ENCODE measurements around the gene MFSD6L.
A peak's percentile ranks its signal among the peaks of the same experiment; 100 is the strongest.
"Not testable (repeated sequence)": the region's sequence is repeated elsewhere in the genome, so short reads cannot be mapped to it uniquely, and the experiment has no call there.

Gene MFSD6L

GRCh38 chr17:8825802-8826201 is 26.6 kb upstream of the MFSD6L start:
- DNase-seq, result no peak

GRCh38 chr17:8823279-8823678 is 24.1 kb upstream of the MFSD6L start:
- DNase-seq, result no peak

GRCh38 chr17:8822401-8823035 is 23.4 kb upstream of the MFSD6L start:
- DNase-seq, result no peak

- no peak for DNase-seq
Measured at GRCh38 chr17:8821446-8822105, 22.4 kb upstream of the MFSD6L start.

- DNase-seq, result no peak
Measured at GRCh38 chr17:8820311-8821010, 21.3 kb upstream of the MFSD6L start.

- DNase-seq, result no peak
Measured at GRCh38 chr17:8818654-8819330, 19.6 kb upstream of the MFSD6L start.

- DNase-seq, result no peak
Measured at GRCh38 chr17:8818047-8818446, 18.9 kb upstream of the MFSD6L start.

- DNase-seq, result peak; percentile 41
Measured at GRCh38 chr17:8806926-8807550, 7.9 kb upstream of the MFSD6L start.

GRCh38 chr17:8806253-8806925 is 7.2 kb upstream of the MFSD6L start:
- no peak for DNase-seq

- DNase-seq, result not testable (repeated sequence)
Measured at GRCh38 chr17:8805396-8805795, 6.2 kb upstream of the MFSD6L start.

- no peak for DNase-seq
Measured at GRCh38 chr17:8803531-8804420, 4.6 kb upstream of the MFSD6L start.

GRCh38 chr17:8801135-8801840 is 2.1 kb upstream of the MFSD6L start:
- no peak for DNase-seq

GRCh38 chr17:8800656-8801055 is 1.5 kb upstream of the MFSD6L start:
- no peak for DNase-seq

GRCh38 chr17:8799570-8800212 is 526 bp upstream of the MFSD6L start:
- DNase-seq, result no peak

GRCh38 chr17:8798176-8798845 is 854 bp downstream of the MFSD6L start:
- DNase-seq, result no peak

GRCh38 chr17:8797621-8798175 is 1.5 kb downstream of the MFSD6L start:
- DNase-seq, result no peak

- no peak for DNase-seq
Measured at GRCh38 chr17:8794636-8795035, 4.5 kb downstream of the MFSD6L start.

GRCh38 chr17:8793649-8794048 is 5.5 kb downstream of the MFSD6L start:
- no peak for DNase-seq

GRCh38 chr17:8792646-8793045 is 6.5 kb downstream of the MFSD6L start:
- no peak for DNase-seq
